Gastrocnemius medialis (tissue), 4 donors: ENCODE results near the gene RNASEH2B.

Experiments used
- CTCF ChIP-seq, 5 experiments: fragments of 450-650 bp in 3 of 5; fragments of 200-600 bp in 2 of 5; sonication (generic) in 2 of 5; IDR thresholded peaks in 4 of 5; conservative IDR thresholded peaks in 1 of 5; 1 replicate in 4 of 5; 2 replicates in 1 of 5; pipeline ENCODE4 v1.5.1; 2016 to 2019; ENCODE audit warnings: antibody characterized with exemption in 5 of 5, mild to moderate bottlenecking in 3 of 5, moderate library complexity in 3 of 5
- POLR2A ChIP-seq, 2 donors: fragments of 450-650 bp; IDR thresholded peaks; one replicate each; pipeline ENCODE4 v1.6.1; 2017; ENCODE audit warnings: antibody characterized with exemption in 2 of 2, mild to moderate bottlenecking in 2 of 2, moderate library complexity in 2 of 2

- TF ChIP-seq POLR2A (IDR thresholded peaks at IDR 0.05): no peak
- TF ChIP-seq CTCF (IDR thresholded peaks at IDR 0.05 in 4 of 5, conservative IDR thresholded peaks at IDR 0.05 in 1 of 5): no peak
Measured at GRCh38 chr13:50867637-50867945, 42.0 kb upstream of the RNASEH2B start.
